CD14-positive monocyte (primary cell): Measurements from ENCODE around the gene GGT7. TPM values are rescaled to one million over a fixed set of nuclear protein-coding genes. Genes with fewer than 3 reads are reported as not detected.

ENCODE experiments used
- DNase-seq, 3 donors: peaks; one replicate each; pipeline ENCODE4 v3.0.0-alpha.2; 2011 to 2022
- H2AFZ ChIP-seq: 2 replicates; pipeline ENCODE4 v1.6.0; 2012; ENCODE audit warnings: mild to moderate bottlenecking, low read depth, low read length, inconsistent platforms; ENCODE audit not compliant: insufficient read depth, poor library complexity, severe bottlenecking
- H3K27ac ChIP-seq, 2 donors: 1 replicate in 1 of 2; 2 replicates in 1 of 2; pipeline ENCODE4 v1.5.1; 2012 to 2013; ENCODE audit warnings: low read length in 2 of 2, control low read depth in 1 of 2, inconsistent platforms in 1 of 2, low read depth in 1 of 2, mild to moderate bottlenecking in 1 of 2
- H3K27me3 ChIP-seq, 2 donors: one replicate each; pipeline versions ENCODE4 v1.6.0 to v1.6.1; 2011 to 2013; ENCODE audit warnings: low read length in 2 of 2; ENCODE audit not compliant: control insufficient read depth in 2 of 2, insufficient read depth in 2 of 2
- H3K36me3 ChIP-seq, 2 donors: replicated peaks in 1 of 2; 1 replicate in 1 of 2; 2 replicates in 1 of 2; pipeline versions ENCODE4 v1.5.1 to v1.6.1; 2012 to 2013; ENCODE audit warnings: low read length in 2 of 2, control low read depth in 1 of 2, inconsistent platforms in 1 of 2, mild to moderate bottlenecking in 1 of 2; ENCODE audit not compliant: insufficient read depth in 2 of 2, control insufficient read depth in 1 of 2
- H3K4me1 ChIP-seq, 2 donors: 1 replicate in 1 of 2; 2 replicates in 1 of 2; pipeline versions ENCODE4 v1.5.1 to v1.6.1; 2012 to 2013; ENCODE audit warnings: low read length in 2 of 2, control low read depth in 1 of 2, inconsistent platforms in 1 of 2, mild to moderate bottlenecking in 1 of 2, moderate library complexity in 1 of 2; ENCODE audit not compliant: insufficient read depth in 2 of 2, control insufficient read depth in 1 of 2
- H3K4me2 ChIP-seq: replicated peaks from 2 replicates; pipeline ENCODE3; 2012; ENCODE audit warnings: low read length, moderate library complexity, mild to moderate bottlenecking; ENCODE audit not compliant: poor library complexity, severe bottlenecking; ENCODE audit errors: extremely low read depth
- H3K4me3 ChIP-seq, 3 experiments: fragments of 200-600 bp in 1 of 3; sonication (generic) in 1 of 3; replicated peaks in 1 of 3; 1 replicate in 2 of 3; 2 replicates in 1 of 3; pipeline ENCODE4 v1.5.1; 2011 to 2013; ENCODE audit warnings: low read length in 3 of 3, mild to moderate bottlenecking in 3 of 3, control low read depth in 2 of 3, low read depth in 2 of 3, inconsistent platforms in 1 of 3, moderate library complexity in 1 of 3
- H3K79me2 ChIP-seq: 2 replicates; pipeline ENCODE4 v1.6.0; 2012; ENCODE audit warnings: mild to moderate bottlenecking, control low read depth, inconsistent platforms, low read length, moderate library complexity; ENCODE audit not compliant: insufficient read depth
- H3K9ac ChIP-seq: 2 replicates; pipeline ENCODE4 v1.6.0; 2017; ENCODE audit warnings: low read length, mild to moderate bottlenecking; ENCODE audit not compliant: insufficient read depth, poor library complexity, severe bottlenecking
- H3K9me3 ChIP-seq, 2 donors: replicated peaks in 1 of 2; 1 replicate in 1 of 2; 2 replicates in 1 of 2; pipeline versions ENCODE4 v1.5.1 to v1.6.1; 2012 to 2013; ENCODE audit warnings: low read length in 2 of 2, control low read depth in 1 of 2; ENCODE audit not compliant: control insufficient read depth in 1 of 2, insufficient read depth in 1 of 2
- H4K20me1 ChIP-seq: 2 replicates; pipeline ENCODE4 v1.6.0; 2012; ENCODE audit warnings: mild to moderate bottlenecking, low read length, control low read depth, moderate library complexity; ENCODE audit not compliant: insufficient read depth
- H3K27ac Mint-ChIP-seq, 7 donors: one replicate each; pipeline ENCODE4 v1.8.0; 2020; ENCODE audit warnings: mild to moderate bottlenecking in 7 of 7, mixed read lengths in 7 of 7, moderate library complexity in 6 of 7, inconsistent platforms in 2 of 7
- H3K27me3 Mint-ChIP-seq, 3 donors: one replicate each; pipeline ENCODE4 v1.8.0; 2021 to 2022; ENCODE audit warnings: low read depth in 3 of 3, mild to moderate bottlenecking in 3 of 3, mixed read lengths in 3 of 3, moderate library complexity in 3 of 3, inconsistent platforms in 1 of 3
- H3K36me3 Mint-ChIP-seq, 2 donors: one replicate each; pipeline ENCODE4 v1.8.0; 2020; ENCODE audit warnings: mixed read lengths in 2 of 2, inconsistent platforms in 1 of 2, mild to moderate bottlenecking in 1 of 2
- H3K4me1 Mint-ChIP-seq: one replicate; pipeline ENCODE4 v1.8.0; 2020; ENCODE audit warnings: mild to moderate bottlenecking, mixed read lengths
- H3K4me3 Mint-ChIP-seq, 2 donors: one replicate each; pipeline ENCODE4 v1.8.0; 2020; ENCODE audit warnings: mild to moderate bottlenecking in 2 of 2, mixed read lengths in 2 of 2, moderate library complexity in 1 of 2
- H3K9me3 Mint-ChIP-seq, 7 donors: one replicate each; pipeline ENCODE4 v1.8.0; 2020 to 2022; ENCODE audit warnings: mixed read lengths in 7 of 7, mild to moderate bottlenecking in 6 of 7, moderate library complexity in 6 of 7, inconsistent platforms in 2 of 7
- CTCF ChIP-seq: fragments of 200-600 bp; IDR thresholded peaks from one replicate; pipeline ENCODE4 v1.8.0; 2022; ENCODE audit warnings: antibody characterized with exemption, mild to moderate bottlenecking
- WGBS: methylation state at CpG from one replicate; pipeline ENCODE4 v1.1.5; 2013; ENCODE audit warnings: missing lambda C conversion rate; ENCODE audit not compliant: insufficient coverage; 5-methylcytosine and 5-hydroxymethylcytosine counted together
- intact Hi-C, 2 donors: fragments of 100-400 bp; cut with micrococcal nuclease; formaldehyde crosslinking; loops; one replicate each; pipeline versions ENCODE4 v1.15.0 to v1.15.1; 2023
- polyA minus RNA-seq: library from RNA; depleted of rRNA, polyadenylated mRNA; stranded (reverse); fragments of >200 nt; gene quantifications from 2 replicates; pipeline ENCODE4 v1.2.3, GENCODE V29; 2012
- polyA plus RNA-seq, 3 donors: library from polyadenylated mRNA; depleted of rRNA in 1 of 3; unstranded in 2 of 3; stranded (reverse) in 1 of 3; fragments of 300-500 nt in 2 of 3; fragments of >200 nt in 1 of 3; fragmentation: Illumina TruSeq in 2 of 3; gene quantifications; 1 replicate in 2 of 3; 2 replicates in 1 of 3; pipeline ENCODE4 v1.2.3, GENCODE V29; 2012 to 2021
- total RNA-seq, 12 experiments: library from RNA in 1 of 12; stranded (reverse) in 1 of 12; fragments of 120-200 nt in 1 of 12; gene quantifications; one replicate each; pipeline ENCODE4 v1.2.4 and lab custom pipeline; 2013 to 2026; ENCODE audit warnings: mixed read lengths in 6 of 12, inconsistent platforms in 1 of 12

The GGT7 gene
- total RNA-seq (2013), result 2.4 TPM
- polyA plus RNA-seq, result 10 to 100 TPM in 1 of 3 donors, 1 to 10 TPM in 2; 2.1 to 10.3 (median 2.4) TPM
- polyA minus RNA-seq, result 3.3 and 4.3 TPM in 2 replicates
- total RNA-seq (lab: John Stamatoyannopoulos, UW), result 1.0 to 7.4 (median 5.4) reads per million in 11 experiments

DNA sequence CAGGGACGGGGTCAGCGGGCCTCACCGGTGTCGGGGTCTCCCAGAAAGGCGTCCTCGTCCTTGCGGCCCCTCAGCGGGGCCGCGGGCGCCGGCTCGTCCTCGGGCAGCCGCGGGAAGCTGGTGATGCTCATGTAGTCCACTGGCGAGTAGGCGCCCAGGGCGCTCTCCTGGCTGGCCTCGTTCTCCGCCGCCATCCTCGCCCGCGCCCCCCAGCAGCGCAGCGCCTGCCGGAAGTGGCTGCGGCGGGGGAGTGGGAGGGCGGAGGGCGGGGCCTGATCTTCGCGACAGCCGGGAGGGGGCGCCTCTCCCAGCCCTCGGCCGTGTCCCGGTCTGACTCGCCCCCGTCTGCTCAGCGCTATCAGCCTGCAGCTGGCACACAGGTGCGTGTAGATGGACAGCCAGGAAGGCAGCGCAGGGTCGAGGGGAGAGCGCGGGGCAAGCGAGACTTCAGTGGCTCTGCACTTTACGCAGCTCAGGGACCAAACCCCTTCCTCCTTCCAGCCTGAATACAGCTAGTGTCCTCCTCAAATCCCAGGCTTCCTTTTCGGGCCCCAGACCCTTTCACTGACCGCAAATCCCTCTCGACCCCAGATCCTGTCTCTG lies at the start of gene GGT7:
Gene GGT7 (minus strand): TSS at position 235 of the 603 bp plus-strand sequence. CDS start 41 bp downstream, at position 194.
- H3K4me2 ChIP-seq, result peak within 1 kb of the TSS; percentile 79
- under 1% methylated on average over 52 of the region's 52 CpGs for WGBS

GRCh38 chr20:34921436-34921835 lies 48.8 kb upstream of the GGT7 start:
- no peaks in the 10 kb centered on the region for H3K27me3 ChIP-seq
- no peak for TF ChIP-seq CTCF
- Mint-ChIP-seq H3K36me3 (peaks cover 0 to 38% of the 10 kb centered on the region in 2 donors), H3K9me3 (peaks cover 0 to 2% (median 0%) of the 10 kb centered on the region in 7 donors), H3K4me1 (peaks cover 1% of the 10 kb centered on the region), H3K4me3 (no peak overlapping the region), H3K27me3 (peaks cover 0 to 4% (median 0%) of the 10 kb centered on the region in 3 donors), H3K27ac (peak overlapping the region in 4 of 7 donors; percentile 14 to 61 (median 56))
- intact Hi-C loops, result no loop called here
- H3K9ac ChIP-seq, result no peak overlapping the region
- no peaks in the 10 kb centered on the region for H4K20me1 ChIP-seq
- H3K79me2 ChIP-seq, result no peaks in the 10 kb centered on the region
- WGBS, result 100% methylated on average over 1 of the region's 3 CpGs
- no peak for DNase-seq
- no peak overlapping the region for H2AFZ ChIP-seq
- H3K27ac ChIP-seq, result peak overlapping the region in 1 of 2 donors; percentile 24
- no peak overlapping the region for H3K4me2 ChIP-seq
- no peaks in the 10 kb centered on the region for H3K9me3 ChIP-seq
- H3K4me1 ChIP-seq, result no peaks in the 10 kb centered on the region
- no peak overlapping the region for H3K4me3 ChIP-seq
- peaks cover 79 to 100% of the 10 kb centered on the region in 2 donors for H3K36me3 ChIP-seq

More for the DNA sequence above, at the start of gene GGT7:
- H3K4me3 ChIP-seq, result peak within 1 kb of the TSS; percentile 10 to 78 (median 50)
- H3K4me1 ChIP-seq, result peaks cover 46 to 51% of the 10 kb centered on the region in 2 donors
- Mint-ChIP-seq H3K36me3 (no peaks in the 10 kb centered on the region), H3K27me3 (peaks cover 1 to 13% (median 9%) of the 10 kb centered on the region in 3 donors), H3K27ac (peak within 1 kb of the TSS in 5 of 7 donors; percentile 3 to 99 (median 70)), H3K4me3 (peak within 1 kb of the TSS; percentile 81 to 88), H3K4me1 (peaks cover 51% of the 10 kb centered on the region), H3K9me3 (peaks cover 0 to 2% (median 0%) of the 10 kb centered on the region in 7 donors)
- peak within 1 kb of the TSS; percentile 96 for H2AFZ ChIP-seq
- H3K27ac ChIP-seq, result no peak within 1 kb of the TSS
- H3K27me3 ChIP-seq, result no peaks in the 10 kb centered on the region
- H4K20me1 ChIP-seq, result no peaks in the 10 kb centered on the region
- peak; percentile 66 for TF ChIP-seq CTCF
- H3K79me2 ChIP-seq, result peaks cover 12% of the 10 kb centered on the region
- DNase-seq, result peak; percentile 42 to 69 (median 67)
- no peaks in the 10 kb centered on the region for H3K36me3 ChIP-seq
- peak within 1 kb of the TSS; percentile 44 for H3K9ac ChIP-seq
- no peaks in the 10 kb centered on the region for H3K9me3 ChIP-seq
- intact Hi-C loops, result loop anchor here in 1 of 2 donors (5.0 kb wide), 3 partner anchors 40 to 335 kb away; partner anchors contain the start of gene TRPC4AP
